Activated naive CD4-positive, alpha-beta T cell treated with anti-CD3 and anti-CD28 coated beads, Interleukin-2, amount 10 ng/mL, durations not matched to agents 5 hours and 36 hours (primary cell): ENCODE data around the gene FBXW10. TPM values are rescaled to one million over a fixed set of nuclear protein-coding genes. Genes with fewer than 3 reads are reported as not detected.

Experiments used
- total RNA-seq, 2 experiments: library from RNA; stranded (reverse); gene quantifications; one replicate each; pipeline ENCODE4 v1.2.3, GENCODE V29; 2021

The FBXW10 gene, protein sequence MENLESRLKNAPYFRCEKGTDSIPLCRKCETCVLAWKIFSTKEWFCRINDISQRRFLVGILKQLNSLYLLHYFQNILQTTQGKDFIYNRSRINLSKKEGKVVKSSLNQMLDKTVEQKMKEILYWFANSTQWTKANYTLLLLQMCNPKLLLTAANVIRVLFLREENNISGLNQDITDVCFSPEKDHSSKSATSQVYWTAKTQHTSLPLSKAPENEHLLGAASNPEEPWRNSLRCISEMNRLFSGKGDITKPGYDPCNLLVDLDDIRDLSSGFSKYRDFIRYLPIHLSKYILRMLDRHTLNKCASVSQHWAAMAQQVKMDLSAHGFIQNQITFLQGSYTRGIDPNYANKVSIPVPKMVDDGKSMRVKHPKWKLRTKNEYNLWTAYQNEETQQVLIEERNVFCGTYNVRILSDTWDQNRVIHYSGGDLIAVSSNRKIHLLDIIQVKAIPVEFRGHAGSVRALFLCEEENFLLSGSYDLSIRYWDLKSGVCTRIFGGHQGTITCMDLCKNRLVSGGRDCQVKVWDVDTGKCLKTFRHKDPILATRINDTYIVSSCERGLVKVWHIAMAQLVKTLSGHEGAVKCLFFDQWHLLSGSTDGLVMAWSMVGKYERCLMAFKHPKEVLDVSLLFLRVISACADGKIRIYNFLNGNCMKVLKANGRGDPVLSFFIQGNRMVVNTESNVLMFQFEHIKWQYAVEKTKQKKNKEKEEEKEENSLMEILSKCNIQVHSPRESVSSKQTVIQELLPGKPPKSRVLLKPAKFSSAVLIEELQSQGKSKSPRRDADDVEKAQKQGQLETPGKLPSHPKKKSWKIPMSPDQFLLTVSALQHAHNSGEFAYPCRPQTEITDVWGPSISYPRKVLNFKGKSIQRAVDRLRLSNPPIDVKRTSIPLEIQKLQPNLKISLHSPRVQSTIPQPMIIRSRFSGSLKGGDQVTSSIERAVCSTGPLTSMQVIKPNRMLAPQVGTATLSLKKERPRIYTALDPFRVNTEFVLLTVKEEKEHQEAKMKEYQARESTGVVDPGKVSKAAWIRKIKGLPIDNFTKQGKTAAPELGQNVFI
- not detected for total RNA-seq

DNA sequence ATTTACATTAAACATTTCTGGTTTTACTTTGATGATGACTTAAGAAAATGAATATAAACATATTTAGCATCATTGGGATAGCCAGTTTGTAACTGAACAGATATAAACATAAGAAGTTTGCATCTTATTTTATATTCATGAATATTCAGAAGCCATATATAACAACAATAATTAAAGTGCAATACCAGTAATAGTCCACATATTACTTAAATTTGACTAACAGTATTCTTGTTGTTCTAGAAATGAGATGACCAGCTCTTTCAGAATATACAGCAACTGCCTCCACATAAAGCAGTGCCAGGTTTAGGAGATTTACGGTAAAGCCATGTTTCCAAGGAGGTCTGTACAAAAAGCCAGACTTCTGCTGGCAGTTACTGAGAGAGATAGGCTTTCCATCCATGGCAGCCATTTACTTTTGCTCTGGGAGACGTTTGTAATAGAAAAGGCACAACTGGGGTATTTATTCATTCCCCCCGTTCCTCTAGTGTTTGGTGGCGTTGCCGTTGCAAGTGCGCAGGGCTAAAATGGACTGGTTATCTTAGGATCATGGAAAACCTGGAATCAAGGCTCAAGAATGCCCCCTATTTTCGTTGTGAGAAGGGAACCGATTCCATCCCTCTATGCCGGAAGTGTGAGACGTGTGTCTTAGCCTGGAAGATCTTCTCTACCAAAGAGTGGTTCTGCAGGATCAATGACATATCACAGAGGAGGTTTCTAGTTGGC is at the start of gene FBXW10:
TSS of gene FBXW10 (plus strand) at position 356 of the 723 bp plus-strand sequence. CDS start at position 547, 191 bp downstream.

DNA sequence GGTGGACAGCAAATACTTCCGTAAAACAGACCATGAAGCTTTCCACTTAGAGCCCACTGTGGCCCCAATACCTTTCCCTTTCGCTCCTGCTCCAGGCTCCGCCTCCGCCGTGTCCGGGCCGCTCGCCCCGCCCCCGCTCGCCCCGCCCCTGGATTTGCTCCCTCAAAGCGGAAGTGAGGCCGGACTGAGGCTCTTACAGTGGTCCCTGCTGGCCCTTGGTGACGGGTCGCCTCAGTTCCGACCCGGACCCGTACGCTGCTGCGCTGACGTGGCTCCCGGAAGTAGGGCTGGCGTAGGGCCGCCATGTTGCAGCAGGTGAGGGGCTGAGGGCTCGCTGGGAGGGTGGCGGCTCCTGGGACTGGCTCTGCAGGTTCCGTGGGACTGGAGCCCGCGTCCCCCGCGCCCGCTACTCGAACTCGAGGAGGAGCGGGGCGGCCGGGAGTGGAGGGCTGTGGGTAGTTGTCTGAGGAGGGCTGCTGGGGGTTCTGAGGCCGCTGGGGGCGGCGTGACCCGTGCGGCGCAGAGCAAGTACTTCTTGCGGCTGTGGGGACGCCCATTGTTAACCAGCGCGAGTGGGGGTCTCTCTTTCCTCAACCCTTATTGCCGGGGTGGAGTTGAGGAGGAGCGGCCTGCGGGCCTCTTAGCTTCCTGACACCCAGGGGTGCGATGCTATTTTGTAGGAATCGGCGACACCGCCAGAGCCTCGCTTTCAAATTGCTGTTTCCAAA is 37.3 kb downstream of the FBXW10 start, which contains the start of gene TVP23B:
TSS of gene TVP23B (plus strand) at position 193 of the 728 bp plus-strand sequence. CDS start at position 304, 111 bp downstream.

Other genes with a start within 250 kb of the FBXW10 start
- gene TBC1D28, start 99.7 kb upstream of the FBXW10 start, total RNA-seq: not detected
- gene FOXO3B, start 61.7 kb upstream of the FBXW10 start, total RNA-seq: 1 to 10 TPM; 1.9 to 3.6 TPM
- 10 to 100 TPM; 21.4 to 23.8 TPM for gene TVP23B, start 37.1 kb downstream of the FBXW10 start, total RNA-seq
- gene PRPSAP2, start 114.1 kb downstream of the FBXW10 start, total RNA-seq: 10 to 100 TPM; 49.3 to 49.4 TPM
- not detected for gene SLC5A10, start 208.1 kb downstream of the FBXW10 start, total RNA-seq